ENCODE measurements around the gene CD79B.

CD79B gene

DNA sequence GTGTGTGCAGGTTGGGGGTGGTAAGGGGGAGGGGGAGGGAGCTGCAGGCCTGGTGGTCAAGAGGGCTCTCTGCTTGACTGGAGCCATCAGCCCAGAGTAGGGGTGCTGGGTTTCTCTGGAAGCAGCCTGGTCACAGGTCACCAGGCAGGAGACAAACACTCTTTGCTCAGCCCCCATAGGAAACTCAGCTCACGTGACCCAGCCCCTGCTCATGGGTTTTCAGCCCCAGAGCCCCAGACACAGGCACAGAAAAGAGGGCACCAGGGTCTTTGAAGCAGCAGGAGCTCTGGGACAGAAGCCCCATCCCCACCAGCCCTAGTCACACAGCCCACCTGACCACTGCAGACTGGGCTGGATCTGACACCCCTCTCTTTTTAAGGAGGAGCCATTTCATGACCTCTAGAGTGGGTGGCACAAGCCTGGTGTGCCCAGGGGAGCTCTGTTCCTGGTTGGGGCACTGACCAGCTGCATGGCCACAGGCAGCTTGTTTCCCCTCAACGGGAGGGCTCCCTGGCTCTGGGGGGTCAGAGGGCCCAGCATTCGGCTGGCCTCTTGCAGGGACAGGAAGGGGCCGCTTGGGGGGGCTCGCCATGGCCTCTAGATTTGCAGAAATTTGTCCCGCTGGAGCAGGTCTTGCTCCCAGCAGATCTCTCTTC lies 13.8 kb upstream of the CD79B start:
- TF ChIP-seq, protein P1, sequence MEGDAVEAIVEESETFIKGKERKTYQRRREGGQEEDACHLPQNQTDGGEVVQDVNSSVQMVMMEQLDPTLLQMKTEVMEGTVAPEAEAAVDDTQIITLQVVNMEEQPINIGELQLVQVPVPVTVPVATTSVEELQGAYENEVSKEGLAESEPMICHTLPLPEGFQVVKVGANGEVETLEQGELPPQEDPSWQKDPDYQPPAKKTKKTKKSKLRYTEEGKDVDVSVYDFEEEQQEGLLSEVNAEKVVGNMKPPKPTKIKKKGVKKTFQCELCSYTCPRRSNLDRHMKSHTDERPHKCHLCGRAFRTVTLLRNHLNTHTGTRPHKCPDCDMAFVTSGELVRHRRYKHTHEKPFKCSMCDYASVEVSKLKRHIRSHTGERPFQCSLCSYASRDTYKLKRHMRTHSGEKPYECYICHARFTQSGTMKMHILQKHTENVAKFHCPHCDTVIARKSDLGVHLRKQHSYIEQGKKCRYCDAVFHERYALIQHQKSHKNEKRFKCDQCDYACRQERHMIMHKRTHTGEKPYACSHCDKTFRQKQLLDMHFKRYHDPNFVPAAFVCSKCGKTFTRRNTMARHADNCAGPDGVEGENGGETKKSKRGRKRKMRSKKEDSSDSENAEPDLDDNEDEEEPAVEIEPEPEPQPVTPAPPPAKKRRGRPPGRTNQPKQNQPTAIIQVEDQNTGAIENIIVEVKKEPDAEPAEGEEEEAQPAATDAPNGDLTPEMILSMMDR (IDR thresholded peaks at IDR 0.05; ENCODE audit: borderline replicate concordance, insufficient read depth, low read depth, low read length): peak; percentile 52
- H3K4me3 ChIP-seq (ENCODE audit: low read depth, low read length): peak overlapping the region; percentile 19

DNA sequence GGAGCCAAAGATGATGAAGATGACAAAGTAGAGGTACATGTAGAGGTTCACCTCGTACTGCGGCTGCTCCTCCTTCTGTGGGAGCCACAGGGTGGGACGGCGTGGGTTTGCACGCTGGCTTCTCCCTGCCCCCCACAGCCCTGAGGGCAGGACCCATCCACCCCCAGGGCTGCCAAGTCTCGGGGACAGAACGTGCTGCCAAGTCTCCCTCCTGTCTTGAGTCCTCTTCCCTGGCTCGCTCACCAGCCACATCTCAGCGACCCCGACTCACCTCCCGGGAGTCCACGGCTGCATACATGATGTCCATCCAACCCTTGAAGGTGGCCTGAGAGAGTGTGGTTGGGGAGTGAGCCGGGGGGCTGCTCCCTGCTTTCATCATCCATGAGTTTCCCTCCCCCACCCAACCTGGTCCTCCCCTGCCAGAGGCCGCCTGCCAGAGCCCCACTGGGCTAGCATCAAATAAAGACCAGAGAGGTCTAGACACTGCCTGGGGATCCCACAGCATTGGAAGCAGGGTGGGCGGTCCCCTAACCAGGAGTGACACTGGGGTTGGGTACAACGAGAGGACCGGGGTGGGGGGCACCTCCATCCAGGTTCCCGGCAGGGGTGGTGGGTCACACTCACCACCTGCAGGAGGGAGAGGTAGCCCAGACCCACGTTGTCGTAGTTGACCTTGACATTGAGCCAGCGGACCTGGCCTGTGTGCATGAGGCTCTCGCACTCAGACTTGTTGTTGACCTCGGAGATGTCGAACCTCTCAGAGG lies 12.8 kb upstream of the CD79B start:
- TF ChIP-seq, protein P1 (IDR thresholded peaks at IDR 0.05; ENCODE audit: borderline replicate concordance, insufficient read depth, low read depth, low read length): no peak
- no peak overlapping the region for H3K4me3 ChIP-seq (ENCODE audit: low read depth, low read length)

DNA sequence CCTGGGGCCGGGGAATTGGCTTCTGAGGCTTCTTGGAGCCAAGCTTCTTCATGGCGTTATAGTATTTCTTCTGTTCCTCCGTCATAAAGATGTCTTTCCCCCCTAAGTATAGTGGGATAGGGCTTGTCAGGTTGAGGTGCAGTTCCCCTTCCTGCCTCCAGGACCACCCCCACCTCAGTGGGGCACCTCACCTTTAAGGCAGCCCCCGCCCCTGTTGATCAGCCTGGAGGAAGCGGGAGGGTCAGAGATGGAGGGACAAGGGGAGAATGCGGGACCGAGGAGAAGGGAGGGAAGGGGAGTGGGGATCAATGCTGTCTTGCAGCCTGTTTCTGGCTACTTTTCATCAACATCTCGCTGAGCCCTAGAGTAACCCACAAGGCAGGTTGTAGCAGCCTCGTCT lies 11.6 kb upstream of the CD79B start:
- TF ChIP-seq, protein P1 (IDR thresholded peaks at IDR 0.05; ENCODE audit: borderline replicate concordance, insufficient read depth, low read depth, low read length): peak; percentile 42; the same call in 1 of the 2 replicates
- no peak overlapping the region for H3K4me3 ChIP-seq (ENCODE audit: low read depth, low read length)

DNA sequence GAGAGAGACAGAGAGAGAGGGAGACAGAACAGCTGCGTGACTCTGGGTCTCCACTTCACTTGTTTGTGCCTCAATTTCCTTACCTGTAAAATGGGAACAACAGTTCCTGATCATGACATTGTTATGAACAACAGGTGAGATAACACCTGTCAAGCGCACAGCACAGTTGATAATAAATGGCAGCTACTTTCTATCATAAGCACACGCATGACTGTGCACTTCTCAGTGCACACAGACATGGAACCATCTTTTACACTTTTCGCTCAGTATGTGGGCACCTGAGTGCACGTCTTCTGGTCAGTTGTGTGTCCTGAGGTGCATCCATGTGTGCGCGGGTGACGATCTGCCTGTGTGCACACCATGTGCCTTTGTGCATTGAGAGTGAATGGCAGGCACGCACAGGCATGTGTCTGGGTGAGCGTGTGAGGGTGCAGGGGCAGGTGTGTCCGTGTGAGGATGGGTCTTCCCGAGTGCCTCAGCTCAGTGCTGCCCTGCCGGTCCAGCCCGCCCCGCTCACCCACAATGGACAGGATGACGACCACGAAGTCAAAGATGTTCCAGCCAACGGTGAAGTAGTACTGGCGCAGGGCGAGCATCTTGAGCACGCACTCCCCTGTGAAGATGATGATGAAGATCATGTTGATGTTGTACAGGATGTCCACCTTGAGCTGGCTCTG lies 10.3 kb upstream of the CD79B start:
- TF ChIP-seq, protein P1 (IDR thresholded peaks at IDR 0.05; ENCODE audit: borderline replicate concordance, insufficient read depth, low read depth, low read length): no peak
- H3K4me3 ChIP-seq (ENCODE audit: low read depth, low read length): no peak overlapping the region

DNA sequence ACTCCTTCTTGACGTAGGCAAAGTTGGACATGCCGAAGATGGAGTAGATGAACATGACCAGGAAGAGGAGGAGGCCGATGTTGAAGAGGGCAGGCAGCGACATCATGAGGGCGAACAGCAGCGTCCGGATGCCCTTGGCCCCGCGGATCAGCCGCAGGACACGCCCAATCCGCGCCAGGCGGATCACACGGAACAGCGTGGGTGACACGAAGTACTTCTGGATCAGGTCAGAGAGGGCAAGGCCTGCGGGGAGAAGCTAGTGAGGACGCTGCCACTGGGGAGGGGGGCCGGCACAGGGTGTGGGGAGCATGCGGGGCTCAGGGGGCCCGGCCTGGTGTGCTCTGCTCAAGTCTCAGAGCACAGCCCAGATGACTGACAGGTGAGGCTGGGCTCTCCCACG lies 9.6 kb upstream of the CD79B start:
- TF ChIP-seq, protein P1 (IDR thresholded peaks at IDR 0.05; ENCODE audit: borderline replicate concordance, insufficient read depth, low read depth, low read length): no peak
- no peak overlapping the region for H3K4me3 ChIP-seq (ENCODE audit: low read depth, low read length)

DNA sequence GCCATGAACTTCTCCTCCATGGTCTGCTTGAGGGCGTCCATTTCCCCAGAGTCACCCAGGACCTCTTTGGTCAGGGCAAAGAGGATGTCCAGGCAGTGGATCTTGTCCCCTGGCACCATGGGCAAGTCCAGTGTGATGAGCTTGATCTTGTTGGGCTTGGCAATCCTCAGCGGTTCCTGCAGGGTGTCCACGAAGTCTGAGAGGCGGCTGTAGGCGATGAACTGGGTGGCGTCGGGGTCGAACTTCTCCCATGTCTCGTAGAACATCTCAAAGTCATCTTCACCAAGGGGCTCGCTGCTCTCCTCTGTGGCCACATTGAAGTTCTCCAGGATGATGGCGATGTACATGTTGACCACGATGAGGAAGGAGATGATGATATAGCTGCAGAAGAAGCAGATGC lies 9.0 kb upstream of the CD79B start:
- H3K4me3 ChIP-seq (ENCODE audit: low read depth, low read length): no peak overlapping the region
- TF ChIP-seq, protein P1 (IDR thresholded peaks at IDR 0.05; ENCODE audit: borderline replicate concordance, insufficient read depth, low read depth, low read length): no peak
